IPS-NIHi7 (cell line): Measurements from ENCODE around the gene ZDHHC3.
A peak's percentile ranks its signal among the peaks of the same experiment; 100 is the strongest.

Experiments used
- DNase-seq: peaks from one replicate; pipeline ENCODE4 v3.0.0; 2012; ENCODE audit warnings: mixed read lengths; ENCODE audit errors: extremely low spot score

ZDHHC3 gene

DNA sequence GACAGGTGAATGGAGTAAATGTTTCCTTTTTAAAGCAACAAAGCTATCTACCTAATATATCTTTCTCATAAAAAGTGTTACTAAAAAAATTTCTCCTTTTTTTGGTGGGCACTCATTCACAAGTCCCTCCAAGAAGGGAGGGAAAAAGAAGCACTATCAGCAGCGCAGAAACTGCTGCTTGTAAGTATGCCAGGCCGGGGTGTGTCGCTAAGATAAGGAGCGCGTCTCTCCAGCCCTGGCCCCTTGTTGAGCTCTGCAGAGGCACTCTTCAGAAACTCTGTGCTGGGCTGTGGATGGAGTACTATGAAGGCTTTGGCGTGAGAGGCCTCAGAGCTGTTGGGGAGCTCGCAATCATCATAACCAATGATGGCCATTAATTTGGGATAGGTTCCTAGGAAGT, 49.1 kb downstream of the ZDHHC3 start:
- no peak for DNase-seq

GRCh38 chr3:44926172-44926571, 49.8 kb downstream of the ZDHHC3 start:
- DNase-seq: no peak

- no peak for DNase-seq
Measured at GRCh38 chr3:44924457-44925084, 51.4 kb downstream of the ZDHHC3 start.

DNA sequence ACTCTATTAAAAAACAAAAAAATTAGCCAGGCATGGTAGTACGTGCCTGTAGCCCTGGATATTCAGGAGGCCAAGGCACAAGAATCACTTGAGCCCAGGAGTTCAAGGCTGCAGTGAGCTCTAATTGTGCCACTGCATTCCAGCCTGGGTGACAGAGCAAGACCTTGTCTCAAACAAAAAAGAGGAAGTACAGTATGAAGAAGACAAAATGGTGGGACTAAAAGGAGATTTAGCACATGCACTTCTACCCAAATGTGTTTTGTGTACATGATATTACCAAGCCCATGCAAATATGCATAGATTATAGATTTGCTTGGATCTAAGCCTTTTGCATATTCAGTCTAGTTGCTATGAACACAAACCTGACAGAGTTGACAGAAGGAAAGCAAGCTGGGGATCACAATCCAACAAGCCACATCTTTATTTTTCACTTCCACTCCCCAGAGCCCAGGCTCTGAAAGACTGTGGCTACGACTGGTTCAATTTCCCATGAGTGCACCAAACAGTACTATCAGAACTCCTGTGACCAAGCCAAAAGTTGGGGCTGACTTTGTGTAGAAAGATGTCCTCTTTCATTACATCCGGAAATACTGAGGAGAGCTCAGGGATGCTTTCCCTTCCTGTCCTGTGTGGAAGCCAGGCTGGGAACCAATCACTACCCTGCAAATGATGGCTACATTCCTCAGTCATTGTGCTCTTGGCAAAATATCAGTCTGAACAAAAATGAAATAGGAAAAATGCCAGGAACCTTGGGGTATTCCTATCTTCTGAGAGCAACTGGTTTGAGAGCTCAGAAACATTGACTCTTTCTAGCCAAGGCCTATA, 52.1 kb downstream of the ZDHHC3 start:
- DNase-seq: no peak

GRCh38 chr3:44920081-44920480, 55.9 kb downstream of the ZDHHC3 start:
- no peak for DNase-seq

- no peak for DNase-seq
Measured at GRCh38 chr3:44918581-44918980, 57.4 kb downstream of the ZDHHC3 start.

GRCh38 chr3:44918087-44918486, 57.9 kb downstream of the ZDHHC3 start:
- DNase-seq: no peak

GRCh38 chr3:44915702-44916438, 60.1 kb downstream of the ZDHHC3 start:
- peak; percentile 71 for DNase-seq

- peak; percentile 66 for DNase-seq
Measured at GRCh38 chr3:44914936-44915335, 61.0 kb downstream of the ZDHHC3 start.

- DNase-seq: peak; percentile 93
Measured at GRCh38 chr3:44913868-44914468, 62.0 kb downstream of the ZDHHC3 start.

DNA sequence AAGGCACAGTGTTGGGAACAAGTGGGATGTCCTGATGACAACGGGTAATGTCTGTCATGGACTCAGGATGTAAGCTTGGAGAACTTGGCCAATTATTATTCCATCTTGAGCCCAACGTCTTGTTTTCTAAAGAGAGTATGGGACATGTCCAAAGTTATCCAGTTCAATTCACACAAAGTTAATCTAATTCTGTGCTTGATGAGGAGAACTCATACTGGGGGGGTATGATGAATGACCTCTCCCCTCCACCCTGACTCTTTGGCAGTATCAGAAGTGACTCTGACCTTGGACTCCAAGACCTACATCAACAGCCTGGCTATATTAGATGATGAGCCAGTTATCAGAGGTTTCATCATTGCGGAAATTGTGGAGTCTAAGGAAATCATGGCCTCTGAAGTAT, 65.3 kb downstream of the ZDHHC3 start:
- no peak for DNase-seq

GRCh38 chr3:44909063-44909462, 66.9 kb downstream of the ZDHHC3 start:
- no peak for DNase-seq

DNA sequence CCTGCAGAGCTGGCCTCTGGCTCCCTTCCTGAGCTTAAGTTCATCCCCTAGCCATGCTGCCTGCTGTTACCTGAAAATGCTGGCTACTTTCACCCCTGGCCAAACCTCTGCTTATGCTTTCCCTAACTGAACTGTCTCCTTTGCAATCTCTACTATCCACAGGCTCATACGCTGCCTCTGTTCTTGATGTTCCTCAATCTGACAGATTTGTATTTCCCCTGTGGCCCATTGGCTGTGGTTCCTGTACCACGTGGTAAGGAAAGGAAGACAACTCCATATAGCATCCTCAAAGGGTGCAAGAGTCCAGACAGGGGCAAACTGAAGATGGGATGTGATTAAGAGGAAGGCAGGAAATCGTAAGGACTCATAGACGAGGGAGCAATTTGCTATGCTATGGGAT, 68.4 kb downstream of the ZDHHC3 start:
- no peak for DNase-seq

GRCh38 chr3:44906997-44907396, 69.0 kb downstream of the ZDHHC3 start:
- DNase-seq: no peak

DNA sequence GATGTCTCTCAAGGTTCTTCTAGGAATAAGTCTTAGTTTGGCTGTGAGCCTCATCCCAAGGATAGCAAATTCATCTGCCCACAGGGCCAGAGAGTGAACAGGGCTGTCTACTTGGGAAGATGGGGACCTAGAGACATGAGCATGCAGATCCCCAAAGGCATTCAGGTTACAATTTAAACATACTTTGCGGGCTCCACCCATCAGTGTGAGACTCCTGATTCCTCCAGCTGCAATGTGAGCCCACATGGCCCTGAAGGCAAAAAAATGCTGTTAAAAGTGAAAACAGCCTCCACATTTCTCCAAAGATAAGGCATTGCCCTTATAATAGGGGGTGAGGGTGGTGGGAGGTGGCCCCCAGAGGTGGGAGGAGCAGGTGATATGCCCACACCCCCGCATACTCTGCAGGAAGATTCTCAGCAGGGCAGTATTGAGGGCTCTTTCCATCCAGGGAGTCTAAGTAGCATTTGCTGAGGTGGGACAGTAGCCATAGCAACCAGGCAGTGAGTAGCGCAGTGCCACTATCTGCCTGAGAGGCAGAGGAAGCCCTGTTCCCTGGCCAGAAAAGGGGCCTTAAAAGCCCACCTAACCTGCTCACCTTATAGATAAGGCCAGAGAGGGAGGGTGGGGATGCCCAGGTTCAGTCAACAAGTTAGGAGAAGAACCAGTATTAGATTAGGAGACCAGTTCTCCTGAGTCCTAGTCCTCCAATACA, 70.4 kb downstream of the ZDHHC3 start:
- DNase-seq: no peak

DNA sequence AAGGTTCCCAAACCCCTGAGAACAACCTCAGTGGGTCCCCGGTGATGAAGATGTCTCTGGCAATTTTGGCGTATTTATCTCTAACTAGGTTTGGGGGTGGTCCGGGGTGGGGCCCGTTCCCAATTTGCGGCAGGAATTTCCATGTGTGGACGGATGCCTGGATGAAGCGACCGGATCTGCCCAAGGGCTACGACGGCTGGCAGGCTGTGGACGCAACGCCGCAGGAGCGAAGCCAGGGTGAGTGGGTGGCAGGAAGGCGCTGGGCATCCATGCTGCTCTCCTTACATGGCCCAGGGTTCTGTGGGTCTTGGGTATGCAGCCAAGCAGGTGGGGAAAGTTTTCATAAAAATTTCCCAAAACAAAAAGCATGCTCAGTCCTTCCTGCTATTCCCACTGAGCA, 72.2 kb downstream of the ZDHHC3 start:
- no peak for DNase-seq

DNA sequence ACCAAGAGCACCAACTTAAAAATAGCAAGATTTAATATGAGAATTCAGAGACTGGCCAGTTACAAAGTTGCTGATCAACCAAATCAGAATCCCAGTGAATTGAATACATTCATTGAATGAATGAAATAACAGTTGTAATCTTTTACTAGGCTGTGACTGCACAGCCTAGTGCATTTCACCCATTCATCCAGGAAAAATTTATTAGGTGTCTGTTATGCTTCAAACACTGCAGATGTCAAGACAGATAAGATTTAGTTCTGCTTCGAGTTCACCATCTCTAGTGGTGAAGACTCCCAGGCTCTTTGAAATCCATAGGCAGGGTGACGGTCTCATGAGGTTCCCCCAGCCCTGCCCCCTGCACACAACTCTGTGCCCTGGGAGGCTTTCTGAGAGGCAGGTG, 72.7 kb downstream of the ZDHHC3 start:
- DNase-seq: no peak

- no peak for DNase-seq
Measured at GRCh38 chr3:44902628-44903027, 73.3 kb downstream of the ZDHHC3 start.

DNA sequence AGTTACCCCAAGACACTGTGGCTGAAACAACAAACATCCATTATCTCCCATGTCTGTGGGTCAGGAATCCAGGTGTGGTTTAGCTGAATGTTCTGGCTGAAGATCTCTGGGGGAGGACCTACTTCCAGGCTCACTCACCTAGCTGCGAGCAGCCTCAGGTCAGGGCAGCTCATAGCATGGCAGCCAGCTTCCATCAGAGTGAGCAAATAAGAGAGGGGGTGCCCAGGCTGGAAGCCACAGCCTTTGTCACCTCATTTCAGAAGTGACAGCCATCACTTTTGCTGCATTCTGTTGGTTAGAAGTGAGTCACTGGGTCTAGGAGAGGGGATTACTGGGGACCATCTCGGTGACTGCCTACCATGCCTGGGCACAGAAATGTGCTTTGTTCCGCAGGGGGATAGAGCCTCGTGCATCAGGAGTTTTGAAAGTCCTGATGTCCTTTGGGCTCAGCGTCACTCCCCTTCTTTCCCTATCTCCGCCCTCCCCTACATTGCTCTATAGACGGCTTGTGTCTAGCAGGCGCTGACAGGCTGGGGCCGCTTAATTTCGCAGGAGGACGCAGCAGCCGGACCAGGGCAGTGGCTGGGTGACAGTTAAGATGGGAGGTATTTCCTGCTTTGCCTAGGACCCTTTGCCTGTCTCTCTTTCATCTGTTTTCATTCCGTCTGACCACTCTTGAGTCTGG, 76.1 kb downstream of the ZDHHC3 start:
- no peak for DNase-seq

DNA sequence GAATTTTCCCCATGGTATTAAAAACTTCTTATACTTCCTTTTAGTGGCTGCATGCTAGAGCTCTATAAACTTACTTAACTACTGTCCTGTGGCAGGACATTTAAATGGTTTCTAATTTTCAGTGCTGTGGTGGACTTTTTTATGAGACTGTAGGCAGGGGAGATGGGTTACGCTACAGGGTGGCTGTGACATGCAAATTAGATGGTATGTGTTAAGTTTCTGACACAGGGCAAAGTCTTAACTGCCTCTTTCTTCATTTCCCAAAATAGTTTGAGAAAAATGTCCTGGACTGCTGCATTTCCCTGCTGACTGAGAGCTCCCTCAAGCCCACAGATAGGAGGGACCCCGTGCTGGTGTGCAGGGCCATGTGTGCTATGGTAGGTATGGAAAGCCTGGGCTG, 79.5 kb downstream of the ZDHHC3 start:
- DNase-seq: no peak

- DNase-seq: peak; percentile 62
Measured at GRCh38 chr3:44894485-44894884, 81.5 kb downstream of the ZDHHC3 start.
